Stimulated activated CD4-positive, alpha-beta T cell treated with anti-CD3 and anti-CD28 coated beads, Interleukin-2, amount 100 ng/mL, for 24 hours (primary cell): ENCODE data around the gene HOXC9.

Source experiments
- DNase-seq, 2 donors: peaks; one replicate each; pipeline ENCODE4 v3.0.0-alpha.2; 2020

HOXC9 gene

GRCh38 chr12:53976823-53977595 is 23.0 kb upstream of the HOXC9 start:
- no peak for DNase-seq

DNA sequence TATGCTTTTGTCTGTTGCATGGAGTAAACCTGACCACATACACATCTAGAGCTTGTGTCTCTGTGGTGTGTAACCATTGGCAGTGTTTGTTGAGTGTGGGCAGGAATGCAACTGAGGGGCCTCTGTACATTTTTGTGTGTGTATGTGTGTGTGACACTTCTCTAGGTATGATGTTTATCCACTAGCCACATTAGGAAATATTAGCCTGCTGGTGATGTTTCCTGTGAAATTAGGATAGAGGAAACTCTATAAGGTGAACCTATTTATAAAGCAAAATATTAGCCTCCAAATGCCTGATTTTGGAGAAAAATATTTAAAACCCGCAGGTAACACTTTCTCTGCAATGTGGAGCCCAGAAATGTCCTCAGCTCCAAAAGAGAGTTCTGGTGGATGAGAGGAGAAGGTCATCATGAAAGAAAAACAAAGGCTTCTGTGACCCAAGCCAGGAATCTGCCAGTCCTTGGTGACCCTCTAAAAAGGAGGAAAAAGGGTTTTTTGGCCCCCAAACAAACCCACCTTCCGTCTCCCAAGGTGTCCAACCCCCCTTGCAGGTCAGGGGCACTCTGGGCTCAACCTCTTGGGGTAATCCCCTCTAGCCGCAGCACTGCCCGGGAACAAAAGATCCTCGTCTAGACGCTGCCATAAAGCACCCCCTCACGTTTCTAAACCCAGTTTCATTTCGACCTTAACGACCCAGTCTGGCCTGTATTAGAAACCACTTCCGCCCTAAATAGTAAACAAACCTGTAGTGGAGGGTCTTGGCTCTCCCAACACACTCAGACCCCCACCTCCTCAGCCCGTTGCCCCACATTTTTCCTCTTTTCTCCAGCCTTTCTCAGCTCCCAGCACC is 22.1 kb upstream of the HOXC9 start:
- no peak for DNase-seq

GRCh38 chr12:53978477-53979356 is 21.2 kb upstream of the HOXC9 start:
- DNase-seq, result no peak

GRCh38 chr12:53980104-53980801 is 19.7 kb upstream of the HOXC9 start:
- DNase-seq, result no peak

DNA sequence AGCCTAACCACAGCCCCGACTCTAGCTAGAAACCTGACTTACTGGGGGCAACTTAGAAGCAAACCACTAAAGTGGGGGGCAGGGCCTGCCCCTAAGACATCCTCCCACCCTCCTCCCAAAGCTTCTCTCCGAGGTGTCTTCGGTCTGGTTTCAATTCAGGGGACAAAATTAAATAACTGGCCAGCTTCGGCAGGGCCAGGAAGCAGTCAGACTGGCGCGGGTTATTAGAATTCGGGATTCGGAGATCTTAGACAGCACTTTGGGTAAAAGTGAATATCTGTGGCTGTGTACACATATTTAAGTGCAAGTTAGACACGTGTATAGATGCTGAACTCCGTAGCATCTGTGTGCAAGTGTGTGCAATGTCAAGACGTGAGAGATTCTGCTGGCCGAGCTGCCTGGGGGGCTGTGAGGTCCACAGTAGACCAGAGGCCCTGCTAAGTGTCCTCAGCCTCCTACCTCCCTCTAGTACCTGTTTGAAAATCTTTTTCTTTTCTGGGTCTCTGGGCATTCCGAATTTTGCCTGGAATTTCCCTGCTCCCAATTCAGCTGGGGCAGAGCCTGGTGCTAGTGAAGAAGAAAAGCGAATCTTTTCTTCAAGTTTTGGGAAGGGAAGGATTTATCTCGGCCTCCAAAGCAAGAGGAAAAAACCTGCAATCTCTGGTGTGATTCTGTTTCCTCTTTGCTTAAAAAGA is 19.0 kb upstream of the HOXC9 start:
- no peak for DNase-seq

DNA sequence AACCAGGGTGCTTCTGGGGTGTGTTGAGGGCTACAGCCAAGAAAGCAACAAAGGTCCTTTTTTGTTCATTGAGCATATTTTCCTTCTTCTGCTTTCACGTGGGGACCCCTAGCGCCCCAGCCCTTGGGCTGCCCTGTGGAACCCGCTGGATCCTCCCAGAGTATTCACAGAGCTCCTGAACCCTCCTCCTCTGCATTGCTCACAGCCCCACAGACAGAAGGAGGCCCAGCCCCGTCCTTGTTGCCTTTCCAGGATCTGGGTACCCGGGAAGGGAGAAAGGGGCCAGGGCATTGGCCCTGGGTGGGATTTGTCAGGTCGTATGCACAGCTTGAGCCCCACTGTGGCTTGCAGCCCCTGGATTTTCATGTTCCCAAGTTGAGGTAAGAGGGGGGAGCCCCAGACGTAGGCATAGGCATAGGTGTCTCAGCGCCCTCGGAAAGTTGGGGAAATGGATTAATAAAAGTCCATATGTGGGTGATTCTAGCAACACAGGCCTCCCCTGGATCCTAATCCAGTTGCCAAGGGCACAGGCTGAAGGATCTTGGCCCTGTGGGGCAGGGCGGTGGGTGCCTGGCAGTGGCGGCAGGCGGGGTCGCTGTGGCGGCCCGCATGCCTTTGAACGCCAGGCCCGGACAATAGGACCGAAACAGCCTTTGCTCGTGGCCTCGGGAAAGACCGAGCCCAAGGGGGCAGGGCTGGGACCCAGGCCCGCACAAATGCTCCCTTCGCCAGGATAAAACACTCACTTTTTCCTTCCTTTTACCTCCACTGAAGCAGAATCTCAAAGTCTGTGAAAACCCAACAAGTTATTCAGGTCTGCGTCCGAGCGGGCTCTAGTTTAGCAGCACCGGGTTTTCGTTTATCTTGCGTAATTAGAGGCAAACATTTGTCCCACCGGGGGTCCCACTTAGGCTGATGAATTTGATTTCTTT is 18.1 kb upstream of the HOXC9 start:
- no peak for DNase-seq

GRCh38 chr12:53982648-53983567 is 17.1 kb upstream of the HOXC9 start:
- no peak for DNase-seq

GRCh38 chr12:53983568-53983949 is 16.4 kb upstream of the HOXC9 start:
- DNase-seq, result no peak

GRCh38 chr12:53983950-53984572 is 15.9 kb upstream of the HOXC9 start:
- DNase-seq, result no peak

DNA sequence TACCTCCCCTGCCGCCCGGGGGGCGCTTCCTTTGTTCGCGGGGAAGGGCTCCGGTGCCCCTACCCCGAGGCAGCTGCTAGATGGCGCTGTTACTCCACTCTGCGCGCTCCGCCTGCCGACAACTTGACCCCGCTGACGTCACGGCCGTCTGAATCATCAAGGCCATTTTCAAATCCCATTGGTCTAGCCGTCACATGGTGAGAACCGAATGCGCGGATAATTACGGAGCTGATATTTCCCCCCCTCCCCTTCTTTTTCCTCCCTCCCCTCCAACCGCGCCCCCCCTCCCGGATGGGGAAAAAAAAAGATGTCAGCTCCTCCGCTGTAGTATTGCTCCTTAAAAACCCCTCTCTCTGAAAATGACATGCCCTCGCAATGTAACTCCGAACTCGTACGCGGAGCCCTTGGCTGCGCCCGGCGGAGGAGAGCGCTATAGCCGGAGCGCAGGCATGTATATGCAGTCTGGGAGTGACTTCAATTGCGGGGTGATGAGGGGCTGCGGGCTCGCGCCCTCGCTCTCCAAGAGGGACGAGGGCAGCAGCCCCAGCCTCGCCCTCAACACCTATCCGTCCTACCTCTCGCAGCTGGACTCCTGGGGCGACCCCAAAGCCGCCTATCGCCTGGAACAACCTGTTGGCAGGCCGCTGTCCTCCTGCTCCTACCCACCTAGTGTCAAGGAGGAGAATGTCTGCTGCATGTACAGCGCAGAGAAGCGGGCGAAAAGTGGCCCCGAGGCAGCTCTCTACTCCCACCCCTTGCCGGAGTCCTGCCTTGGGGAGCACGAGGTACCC is 14.9 kb upstream of the HOXC9 start, which contains the start of gene HOXC10:
TSS of gene HOXC10 (plus strand) at position 246 of the 791 bp plus-strand sequence. CDS start at position 360, 114 bp downstream.
- DNase-seq, result peak; percentile 74 to 93

DNA sequence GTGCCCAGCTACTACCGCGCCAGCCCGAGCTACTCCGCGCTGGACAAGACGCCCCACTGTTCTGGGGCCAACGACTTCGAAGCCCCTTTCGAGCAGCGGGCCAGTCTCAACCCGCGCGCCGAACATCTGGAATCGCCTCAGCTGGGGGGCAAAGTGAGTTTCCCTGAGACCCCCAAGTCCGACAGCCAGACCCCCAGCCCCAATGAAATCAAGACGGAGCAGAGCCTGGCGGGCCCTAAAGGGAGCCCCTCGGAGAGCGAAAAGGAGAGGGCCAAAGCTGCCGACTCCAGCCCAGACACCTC is 14.3 kb upstream of the HOXC9 start:
- DNase-seq, result no peak

DNA sequence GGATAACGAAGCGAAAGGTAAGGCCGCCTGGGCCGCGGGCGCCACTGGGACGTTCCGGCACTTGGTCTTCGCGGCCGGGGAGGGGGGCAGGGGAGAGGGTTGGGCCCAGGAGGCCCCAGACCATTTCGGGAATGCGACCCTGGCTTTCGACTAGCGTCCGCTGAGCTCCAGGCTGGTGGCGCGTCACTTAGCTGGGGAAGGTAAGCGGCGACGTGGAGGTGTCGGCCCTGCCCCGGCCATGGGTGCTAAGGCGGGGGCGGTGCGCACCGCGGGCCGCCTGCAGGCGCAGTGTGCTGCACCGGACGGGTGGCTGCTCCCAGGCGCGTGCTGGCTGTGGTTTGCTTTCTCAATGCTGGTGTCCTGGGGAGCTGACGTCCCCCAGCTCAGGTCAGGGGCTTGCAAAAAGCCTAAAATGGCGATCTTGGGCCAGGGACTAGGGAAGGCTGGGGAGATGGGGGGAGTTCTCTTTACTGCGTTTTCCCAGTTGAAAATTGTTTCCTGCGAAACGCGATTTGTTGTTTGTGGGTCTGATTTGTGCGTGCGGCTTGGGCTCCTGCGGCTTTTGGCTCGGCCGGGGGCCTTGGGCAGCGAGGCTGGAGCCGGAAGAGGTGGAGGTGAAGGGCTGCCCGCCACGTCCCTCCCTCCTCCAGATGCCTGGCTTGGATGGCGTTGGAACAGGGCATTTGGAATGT is 13.8 kb upstream of the HOXC9 start:
- DNase-seq, result no peak

GRCh38 chr12:53986686-53987483 is 13.1 kb upstream of the HOXC9 start:
- no peak for DNase-seq

DNA sequence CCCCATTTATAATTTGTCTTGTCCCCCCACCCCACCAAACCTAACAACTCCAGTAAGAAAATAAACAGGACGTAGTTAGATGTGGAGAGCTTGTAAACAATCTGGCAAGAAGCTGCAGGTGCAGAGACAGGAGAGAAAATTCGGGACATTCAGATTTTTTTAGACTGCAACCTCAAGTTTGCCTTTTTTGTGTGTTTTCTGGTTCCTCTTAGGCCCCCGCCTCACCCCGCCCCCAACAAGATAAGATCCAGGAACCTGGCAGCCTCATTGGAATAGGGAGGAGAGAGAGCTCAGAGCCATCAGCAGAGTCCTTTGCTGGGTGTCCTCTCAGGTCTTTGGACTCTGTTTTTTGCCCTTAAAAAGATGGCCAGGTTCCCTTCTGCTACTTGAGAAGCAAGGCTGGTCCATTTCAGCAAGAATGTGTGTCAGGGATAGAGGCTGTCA is 12.2 kb upstream of the HOXC9 start:
- no peak for DNase-seq

- no peak for DNase-seq
Measured at GRCh38 chr12:53988541-53989226, 11.3 kb upstream of the HOXC9 start.
